ENCODE measurements around the gene GMCL2.

DNA sequence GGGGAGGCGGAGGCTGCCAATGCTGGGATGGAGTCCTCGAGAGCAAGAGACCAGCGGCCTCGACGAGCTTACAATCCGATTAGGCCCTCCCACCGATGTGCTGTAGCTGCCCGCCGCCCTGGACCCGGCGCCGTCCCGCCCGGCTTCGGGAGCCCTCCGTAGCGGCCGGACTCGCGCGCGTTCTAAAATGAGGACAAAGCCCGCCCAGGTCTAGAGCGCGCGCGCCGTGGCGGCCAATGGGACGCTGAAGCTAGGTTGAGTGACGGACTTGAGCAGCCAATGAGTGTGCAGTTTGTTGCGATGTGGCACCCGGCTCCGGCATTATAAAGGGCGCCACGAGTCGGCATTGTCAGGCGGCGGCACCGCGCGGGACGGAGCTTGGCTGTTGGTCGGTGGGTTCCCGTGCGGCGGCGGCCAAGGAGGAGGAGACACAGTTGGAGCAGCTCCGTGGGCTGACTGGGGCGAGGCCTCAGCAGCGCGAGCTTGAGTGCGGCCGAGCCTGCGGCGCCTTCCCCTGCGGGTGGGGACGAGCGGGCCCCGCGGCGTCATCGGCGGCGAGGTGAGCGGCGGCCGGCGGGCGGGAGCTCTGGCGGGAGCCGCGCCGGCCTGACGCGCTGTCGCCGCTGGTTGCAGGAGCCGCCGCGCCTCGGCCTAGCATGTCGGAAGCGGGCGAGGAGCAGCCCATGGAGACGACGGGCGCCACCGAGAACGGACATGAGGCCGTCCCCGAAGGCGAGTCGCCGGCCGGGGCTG is 17.2 kb upstream of the GMCL2 start, which contains the start of gene HNRNPAB:
- peak; percentile 98 to 99 for TF ChIP-seq POLR2A (IDR thresholded peaks at IDR 0.05)
- TF ChIP-seq, protein P1, sequence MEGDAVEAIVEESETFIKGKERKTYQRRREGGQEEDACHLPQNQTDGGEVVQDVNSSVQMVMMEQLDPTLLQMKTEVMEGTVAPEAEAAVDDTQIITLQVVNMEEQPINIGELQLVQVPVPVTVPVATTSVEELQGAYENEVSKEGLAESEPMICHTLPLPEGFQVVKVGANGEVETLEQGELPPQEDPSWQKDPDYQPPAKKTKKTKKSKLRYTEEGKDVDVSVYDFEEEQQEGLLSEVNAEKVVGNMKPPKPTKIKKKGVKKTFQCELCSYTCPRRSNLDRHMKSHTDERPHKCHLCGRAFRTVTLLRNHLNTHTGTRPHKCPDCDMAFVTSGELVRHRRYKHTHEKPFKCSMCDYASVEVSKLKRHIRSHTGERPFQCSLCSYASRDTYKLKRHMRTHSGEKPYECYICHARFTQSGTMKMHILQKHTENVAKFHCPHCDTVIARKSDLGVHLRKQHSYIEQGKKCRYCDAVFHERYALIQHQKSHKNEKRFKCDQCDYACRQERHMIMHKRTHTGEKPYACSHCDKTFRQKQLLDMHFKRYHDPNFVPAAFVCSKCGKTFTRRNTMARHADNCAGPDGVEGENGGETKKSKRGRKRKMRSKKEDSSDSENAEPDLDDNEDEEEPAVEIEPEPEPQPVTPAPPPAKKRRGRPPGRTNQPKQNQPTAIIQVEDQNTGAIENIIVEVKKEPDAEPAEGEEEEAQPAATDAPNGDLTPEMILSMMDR (IDR thresholded peaks at IDR 0.05), result peak in 2 of 4 experiments; percentile 11 to 15

Data from gastroesophageal sphincter (tissue), 3 donors.